GM12878 (cell line): ENCODE data around the gene RNU5B-1. TPM values are rescaled to one million over a fixed set of nuclear protein-coding genes. Genes with fewer than 3 reads are reported as not detected.

Experiments
- ATAC-seq: fragments of 200-7000 bp; cut with Tn5 transposase; 3 replicates; pipeline ENCODE4 v1.9.1; 2020; ENCODE audit warnings: mild to moderate bottlenecking, moderate library complexity
- BruUV-seq: library from RNA; stranded (reverse); fragments of 400-500 nt; replicated peaks from 2 replicates; lab custom pipeline; 2021; lab: Mats Ljungman, UMichigan
- CTCF ChIA-PET: fragments of 300-600 bp; sonication (Branson Sonifier 250); formaldehyde crosslinking; extraction: SDS; loops from one replicate; lab custom pipeline; 2021; ENCODE audit warnings: inconsistent platforms; lab: Yijun Ruan, JAX
- POLR2A ChIA-PET: fragments of 350-600 bp; formaldehyde crosslinking; extraction: SDS; loops from one replicate; lab custom pipeline; 2021; ENCODE audit warnings: inconsistent platforms; lab: Charles Lee
- RAD21 ChIA-PET: fragments of 300-600 bp; sonication (Branson Sonifier 250); formaldehyde crosslinking; loops from one replicate; lab custom pipeline; 2023; ENCODE audit warnings: antibody characterized with exemption; ENCODE audit not compliant: unreplicated experiment; lab: Charles Lee
- SMC1A ChIA-PET: fragments of 300-600 bp; sonication (Branson Sonifier 250); formaldehyde crosslinking; loops from one replicate; lab custom pipeline; 2023; ENCODE audit not compliant: unreplicated experiment, uncharacterized antibody; lab: Charles Lee
- DNase-seq: peaks from one replicate; pipeline ENCODE4 v3.0.0-alpha.2; 2011; ENCODE audit warnings: low read depth, low spot score
- FAIRE-seq: peaks from 3 replicates; lab custom pipeline; 2011; peaks lifted over from hg19 to GRCh38; lab: Jason Lieb, UNC
- H2AFZ ChIP-seq: 2 replicates; pipeline ENCODE4 v1.6.0; 2011; ENCODE audit warnings: low read depth, low read length, control low read depth; ENCODE audit not compliant: control insufficient read depth
- H3K27ac ChIP-seq: 2 replicates; pipeline ENCODE4 v1.5.1; 2011; ENCODE audit warnings: control low read depth; ENCODE audit not compliant: control insufficient read depth, insufficient read depth
- H3K27me3 ChIP-seq, 2 experiments: replicated peaks in 1 of 2; 2 replicates each; pipeline versions ENCODE4 v1.6.0 to v1.6.1; 2011; ENCODE audit warnings: low read length in 1 of 2; ENCODE audit not compliant: control insufficient read depth in 2 of 2, insufficient read depth in 2 of 2
- H3K36me3 ChIP-seq, 2 experiments: 2 replicates each; pipeline ENCODE4 v1.5.1; 2011; ENCODE audit warnings: low read length in 1 of 2; ENCODE audit not compliant: control insufficient read depth in 2 of 2, insufficient read depth in 2 of 2
- H3K4me1 ChIP-seq: 2 replicates; pipeline ENCODE4 v1.6.1; 2011; ENCODE audit warnings: mild to moderate bottlenecking, low read length, moderate library complexity, mixed read lengths; ENCODE audit not compliant: control insufficient read depth, insufficient read depth
- H3K4me2 ChIP-seq: 2 replicates; pipeline ENCODE4 v1.6.0; 2011; ENCODE audit warnings: control low read depth; ENCODE audit not compliant: control insufficient read depth, insufficient read depth
- H3K4me3 ChIP-seq: fragments of 200-600 bp; sonication (generic); 2 replicates; pipeline ENCODE4 v1.5.1; 2016
- H3K79me2 ChIP-seq: 2 replicates; pipeline ENCODE4 v1.6.0; 2011; ENCODE audit warnings: low read length; ENCODE audit not compliant: control insufficient read depth, insufficient read depth
- H3K9ac ChIP-seq: 2 replicates; pipeline ENCODE4 v1.8.0; 2011; ENCODE audit warnings: low read length, control low read depth, mixed read lengths; ENCODE audit not compliant: control insufficient read depth, insufficient read depth
- H3K9me3 ChIP-seq: replicated peaks from 3 replicates; pipeline ENCODE4 v1.5.1; 2011; ENCODE audit warnings: mild to moderate bottlenecking, low read length; ENCODE audit not compliant: control insufficient read depth, insufficient read depth
- H4K20me1 ChIP-seq: 2 replicates; pipeline ENCODE4 v1.6.0; 2011; ENCODE audit not compliant: control insufficient read depth, insufficient read depth
- CBFB ChIP-seq: IDR thresholded peaks from 2 replicates; pipeline ENCODE4 v1.6.1; 2016; ENCODE audit warnings: antibody characterized with exemption, low read depth
- EP300 ChIP-seq, 2 experiments: fragments of 150-350 bp in 1 of 2; IDR thresholded peaks; 2 replicates each; pipeline ENCODE4 v1.6.1; 2011 to 2012; ENCODE audit warnings: low read depth in 2 of 2, low read length in 2 of 2, borderline replicate concordance in 1 of 2, improper control_type of control experiment in 1 of 2, inconsistent platforms in 1 of 2; ENCODE audit not compliant: control insufficient read depth in 1 of 2
- GATAD2B ChIP-seq: fragments of 450-650 bp; conservative IDR thresholded peaks from 2 replicates; pipeline ENCODE4 v1.6.1; 2017; ENCODE audit warnings: low read depth, mild to moderate bottlenecking, moderate library complexity
- JUND ChIP-seq: IDR thresholded peaks from 2 replicates; pipeline ENCODE4 v1.6.1; 2012; ENCODE audit warnings: low read depth, mild to moderate bottlenecking, low read length, improper control_type of control experiment, moderate library complexity
- KDM1A ChIP-seq: fragments of 200-600 bp; sonication (generic); IDR thresholded peaks from 2 replicates; pipeline ENCODE4 v1.6.1; 2016; ENCODE audit warnings: borderline replicate concordance
- MXI1 ChIP-seq: fragments of 150-350 bp; IDR thresholded peaks from 2 replicates; pipeline ENCODE4 v1.6.1; 2011; ENCODE audit warnings: low read depth, mild to moderate bottlenecking, inconsistent platforms, low read length, improper control_type of control experiment
- NBN ChIP-seq: fragments of 450-650 bp; IDR thresholded peaks from 2 replicates; pipeline ENCODE4 v1.6.1; 2016
- NFYB ChIP-seq: IDR thresholded peaks from 2 replicates; pipeline ENCODE4 v1.6.1; 2011; ENCODE audit warnings: low read depth, mild to moderate bottlenecking, low read length, improper control_type of control experiment, moderate library complexity; ENCODE audit not compliant: insufficient read depth
- NR2F1 ChIP-seq: fragments of 450-650 bp; conservative IDR thresholded peaks from 2 replicates; pipeline ENCODE4 v1.6.1; 2017; ENCODE audit warnings: mild to moderate bottlenecking
- NRF1 ChIP-seq: conservative IDR thresholded peaks from 2 replicates; pipeline ENCODE4 v1.6.1; 2011; ENCODE audit warnings: mild to moderate bottlenecking, low read depth, low read length, improper control_type of control experiment
- PAX8 ChIP-seq: fragments of 450-650 bp; IDR thresholded peaks from 2 replicates; pipeline ENCODE4 v1.6.1; 2017; ENCODE audit warnings: mild to moderate bottlenecking, moderate library complexity
- RAD21 ChIP-seq: IDR thresholded peaks from 2 replicates; pipeline ENCODE4 v1.6.1; 2011; ENCODE audit warnings: mild to moderate bottlenecking, low read depth, low read length, moderate library complexity; ENCODE audit not compliant: insufficient read depth
- RCOR1 ChIP-seq: conservative IDR thresholded peaks from 2 replicates; pipeline ENCODE4 v1.6.1; 2012; ENCODE audit warnings: low read depth, low read length, improper control_type of control experiment
- RFX5 ChIP-seq: IDR thresholded peaks from 2 replicates; pipeline ENCODE4 v1.6.1; 2011; ENCODE audit warnings: low read depth, low read length, improper control_type of control experiment
- SIN3A ChIP-seq: IDR thresholded peaks from 2 replicates; pipeline ENCODE4 v1.6.1; 2012; ENCODE audit warnings: low read depth, low read length, improper control_type of control experiment
- SUPT20H ChIP-seq: IDR thresholded peaks from 2 replicates; pipeline ENCODE4 v1.6.1; 2011; ENCODE audit warnings: low read depth, mild to moderate bottlenecking, low read length, moderate library complexity, borderline replicate concordance; ENCODE audit not compliant: control insufficient read depth
- YBX1 ChIP-seq: fragments of 450-650 bp; IDR thresholded peaks from 2 replicates; pipeline ENCODE4 v1.6.1; 2016; ENCODE audit warnings: antibody characterized with exemption
- YY1 ChIP-seq: IDR thresholded peaks from 2 replicates; pipeline ENCODE4 v1.6.1; 2011; ENCODE audit warnings: low read depth, mild to moderate bottlenecking, low read length
- WGBS: methylation state at CpG from one replicate; pipeline ENCODE4 v1.1.6; 2016; ENCODE audit warnings: low lambda C conversion rate; ENCODE audit not compliant: insufficient replicate concordance, insufficient coverage; ENCODE audit errors: missing lambda C conversion rate; 5-methylcytosine and 5-hydroxymethylcytosine counted together
- in situ Hi-C: fragments of 300-500 bp; cut with MboI; formaldehyde crosslinking; loops from 9 replicates; pipeline ENCODE4 v1.14.3; 2018; ENCODE audit warnings: mixed read lengths
- intact Hi-C: fragments of 100-400 bp; cut with micrococcal nuclease; formaldehyde crosslinking; loops from one replicate; pipeline ENCODE4 v1.14.2; 2022; ENCODE audit not compliant: unreplicated experiment
- polyA plus RNA-seq, 11 experiments: library from polyadenylated mRNA; depleted of rRNA in 4 of 11; unstranded in 6 of 11; stranded (reverse) in 5 of 11; fragments of >200 nt; fragmentation: Nextera tagmentation in 4 of 11; fragmentation: Illumina TruSeq in 1 of 11; extraction: Ambion mirVana in 4 of 11; extraction: Trizol in 1 of 11; gene quantifications; 1 replicate in 1 of 11; 2 replicates in 10 of 11; pipeline versions ENCODE4 v1.2.1 to v1.2.3, GENCODE V29; 2011 to 2016; ENCODE audit warnings: inconsistent platforms in 2 of 11, missing spikeins in 2 of 11, low read depth in 1 of 11
- total RNA-seq, 4 experiments: library from RNA; depleted of rRNA in 3 of 4; stranded (reverse); fragments of >200 nt in 3 of 4; fragmentation: Illumina TruSeq in 1 of 4; extraction: Trizol in 1 of 4; gene quantifications; 2 replicates each; pipeline versions ENCODE4 v1.2.1 to v1.2.3, GENCODE V29; 2013 to 2021
- TF ChIP-seq, protein P1 (sequence below): fragments of 450-650 bp; IDR thresholded peaks from 2 replicates; pipeline ENCODE4 v1.6.1; 2016; ENCODE audit warnings: mild to moderate bottlenecking
- TF ChIP-seq, protein P2 (sequence below): fragments of 450-650 bp; IDR thresholded peaks from 2 replicates; pipeline ENCODE4 v1.6.1; 2017; ENCODE audit warnings: antibody characterized with exemption, mild to moderate bottlenecking, moderate library complexity

Gene RNU5B-1
- total and polyA plus RNA-seq, 10 of the 15 experiments (the other 5 are each of a cell fraction or from before 2014, with no cell fraction given), result 19.1 TPM; not detected in 9

DNA sequence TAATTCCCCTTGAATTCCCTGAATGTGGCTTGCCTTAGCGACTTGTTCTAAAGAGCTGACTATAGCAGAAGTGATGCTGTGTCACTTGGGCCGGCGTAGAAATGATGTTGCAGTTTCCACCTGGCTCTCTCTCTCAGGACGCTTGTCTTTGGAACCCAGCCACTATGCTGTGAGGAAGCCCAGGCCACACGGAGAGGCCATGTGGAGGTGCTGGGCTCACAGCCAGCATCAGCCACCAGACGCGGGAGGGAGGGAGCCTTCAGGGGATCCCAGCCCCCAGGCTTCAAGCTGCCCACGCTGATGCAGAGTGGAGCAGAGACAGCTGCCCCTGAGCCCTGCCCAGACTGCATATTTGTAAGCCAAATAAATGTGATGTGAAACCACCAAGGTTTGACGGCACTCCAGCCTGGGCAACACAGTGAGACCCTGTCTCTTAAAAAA, 18.6 kb downstream of the RNU5B-1 start:
- ChIA-PET CTCF (interaction anchor here (1.2 to 6.2 kb wide), 3 partner anchors 9 to 77 kb away, joined by 5 to 105 read pairs (median 34); no protein-coding TSS in a partner anchor), RAD21 (no interaction called here), SMC1A (interaction anchor here (1.3 to 5.2 kb wide), 2 partner anchors 23 to 62 kb away, joined by 3 to 31 read pairs; no protein-coding TSS in a partner anchor), POLR2A (interaction anchor here (0.7 to 1.0 kb wide), 2 partner anchors 60 to 249 kb away, joined by 3 read pairs; no protein-coding TSS in a partner anchor)
- Histone ChIP-seq H3K9me3 (no peaks in the 10 kb centered on the region), H3K27me3 (peaks cover 0 to 2% of the 10 kb centered on the region in 2 experiments; a peak in 3 of 4 replicates), H3K36me3 (no peaks in the 10 kb centered on the region), H3K79me2 (no peaks in the 10 kb centered on the region), H3K9ac (no peak overlapping the region), H3K4me1 (no peaks in the 10 kb centered on the region), H3K4me3 (no peak overlapping the region), H2AFZ (no peak overlapping the region), H3K4me2 (no peak overlapping the region), H4K20me1 (no peaks in the 10 kb centered on the region), H3K27ac (no peak overlapping the region)
- in situ Hi-C loops, result no loop called here
- no peak for TF ChIP-seq KDM1A
- no peak for TF ChIP-seq GATAD2B
- TF ChIP-seq RCOR1, result no peak
- TF ChIP-seq PAX8, result no peak
- TF ChIP-seq CBFB, result no peak
- TF ChIP-seq JUND, result no peak
- TF ChIP-seq, protein P1, sequence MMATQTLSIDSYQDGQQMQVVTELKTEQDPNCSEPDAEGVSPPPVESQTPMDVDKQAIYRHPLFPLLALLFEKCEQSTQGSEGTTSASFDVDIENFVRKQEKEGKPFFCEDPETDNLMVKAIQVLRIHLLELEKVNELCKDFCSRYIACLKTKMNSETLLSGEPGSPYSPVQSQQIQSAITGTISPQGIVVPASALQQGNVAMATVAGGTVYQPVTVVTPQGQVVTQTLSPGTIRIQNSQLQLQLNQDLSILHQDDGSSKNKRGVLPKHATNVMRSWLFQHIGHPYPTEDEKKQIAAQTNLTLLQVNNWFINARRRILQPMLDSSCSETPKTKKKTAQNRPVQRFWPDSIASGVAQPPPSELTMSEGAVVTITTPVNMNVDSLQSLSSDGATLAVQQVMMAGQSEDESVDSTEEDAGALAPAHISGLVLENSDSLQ, result no peak
- TF ChIP-seq YBX1, result no peak
- TF ChIP-seq EP300 (IDR thresholded peaks at IDR 0.05; ENCODE audit: borderline replicate concordance in 1 of 2, control insufficient read depth in 1 of 2, low read depth in 2 of 2, low read length in 2 of 2), result no peak
- no peak for TF ChIP-seq SIN3A
- no peak for TF ChIP-seq SUPT20H
- no peak for TF ChIP-seq MXI1
- TF ChIP-seq NFYB, result no peak
- TF ChIP-seq YY1, result no peak
- no peak for TF ChIP-seq RFX5
- TF ChIP-seq NBN, result no peak
- TF ChIP-seq NRF1, result no peak
- TF ChIP-seq RAD21, result no peak
- TF ChIP-seq, protein P2, sequence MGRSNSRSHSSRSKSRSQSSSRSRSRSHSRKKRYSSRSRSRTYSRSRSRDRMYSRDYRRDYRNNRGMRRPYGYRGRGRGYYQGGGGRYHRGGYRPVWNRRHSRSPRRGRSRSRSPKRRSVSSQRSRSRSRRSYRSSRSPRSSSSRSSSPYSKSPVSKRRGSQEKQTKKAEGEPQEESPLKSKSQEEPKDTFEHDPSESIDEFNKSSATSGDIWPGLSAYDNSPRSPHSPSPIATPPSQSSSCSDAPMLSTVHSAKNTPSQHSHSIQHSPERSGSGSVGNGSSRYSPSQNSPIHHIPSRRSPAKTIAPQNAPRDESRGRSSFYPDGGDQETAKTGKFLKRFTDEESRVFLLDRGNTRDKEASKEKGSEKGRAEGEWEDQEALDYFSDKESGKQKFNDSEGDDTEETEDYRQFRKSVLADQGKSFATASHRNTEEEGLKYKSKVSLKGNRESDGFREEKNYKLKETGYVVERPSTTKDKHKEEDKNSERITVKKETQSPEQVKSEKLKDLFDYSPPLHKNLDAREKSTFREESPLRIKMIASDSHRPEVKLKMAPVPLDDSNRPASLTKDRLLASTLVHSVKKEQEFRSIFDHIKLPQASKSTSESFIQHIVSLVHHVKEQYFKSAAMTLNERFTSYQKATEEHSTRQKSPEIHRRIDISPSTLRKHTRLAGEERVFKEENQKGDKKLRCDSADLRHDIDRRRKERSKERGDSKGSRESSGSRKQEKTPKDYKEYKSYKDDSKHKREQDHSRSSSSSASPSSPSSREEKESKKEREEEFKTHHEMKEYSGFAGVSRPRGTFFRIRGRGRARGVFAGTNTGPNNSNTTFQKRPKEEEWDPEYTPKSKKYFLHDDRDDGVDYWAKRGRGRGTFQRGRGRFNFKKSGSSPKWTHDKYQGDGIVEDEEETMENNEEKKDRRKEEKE, result no peak
- no peak for TF ChIP-seq NR2F1
- ATAC-seq (no peak), FAIRE-seq (no peak), DNase-seq (no peak)
- intact Hi-C loops, result no loop called here
- 9% methylated on average over 9 of the region's 9 CpGs for WGBS
- no TSS peak for BruUV-seq
